SU-DHL-6 (cell line): ENCODE data around the gene SULF2.

Source experiments
- H2AFZ ChIP-seq: fragments of 200-600 bp; sonication (generic); 2 replicates; pipeline ENCODE4 v1.6.1; 2014; ENCODE audit warnings: low read depth, mild to moderate bottlenecking, moderate library complexity, mixed read lengths, antibody characterized with exemption, low read length; ENCODE audit not compliant: severe bottlenecking
- H3F3A ChIP-seq: fragments of 200-600 bp; shearing (Covaris generic); 2 replicates; pipeline ENCODE4 v1.6.0; 2016; ENCODE audit warnings: antibody characterized with exemption, mild to moderate bottlenecking; ENCODE audit not compliant: insufficient read depth
- H3K27ac ChIP-seq: fragments of 200-600 bp; sonication (generic); 2 replicates; pipeline ENCODE4 v1.5.1; 2016; ENCODE audit warnings: low read depth, mild to moderate bottlenecking, low read length, moderate library complexity, mixed read lengths
- H3K27me3 ChIP-seq: fragments of 200-600 bp; sonication (generic), shearing (Covaris generic); 2 replicates; pipeline ENCODE4 v1.6.0; 2014; ENCODE audit warnings: mild to moderate bottlenecking, low read length
- H3K36me3 ChIP-seq: fragments of 200-600 bp; sonication (generic); 2 replicates; pipeline ENCODE4 v1.6.1; 2014; ENCODE audit warnings: mild to moderate bottlenecking, low read length, mixed read lengths
- H3K4me2 ChIP-seq: fragments of 300-600, 200-600 bp; shearing (Covaris generic), sonication (generic); 2 replicates; pipeline ENCODE4 v1.6.0; 2014; ENCODE audit warnings: low read length, low read depth, mild to moderate bottlenecking; ENCODE audit not compliant: poor library complexity, severe bottlenecking
- H3K4me3 ChIP-seq: fragments of 200-600 bp; sonication (generic); 2 replicates; pipeline ENCODE4 v1.5.1; 2014; ENCODE audit warnings: antibody characterized with exemption, low read length, mild to moderate bottlenecking, mixed read lengths; ENCODE audit not compliant: insufficient read depth, poor library complexity, severe bottlenecking
- H3K79me2 ChIP-seq: fragments of 200-600 bp; sonication (generic); 2 replicates; pipeline ENCODE4 v1.6.1; 2014; ENCODE audit warnings: mild to moderate bottlenecking, low read length, moderate library complexity; ENCODE audit not compliant: insufficient read depth
- H3K9ac ChIP-seq: fragments of 200-600 bp; sonication (generic); 2 replicates; pipeline ENCODE4 v1.7.0; 2014; ENCODE audit warnings: mild to moderate bottlenecking, low read length
- H3K9me2 ChIP-seq: fragments of 200-600 bp; sonication (generic); replicated peaks from 2 replicates; pipeline ENCODE4 v1.6.1; 2014; ENCODE audit warnings: low read length; ENCODE audit not compliant: insufficient read depth
- H3K9me3 ChIP-seq: fragments of 200-600 bp; sonication (generic); 2 replicates; pipeline ENCODE4 v1.6.1; 2014; ENCODE audit warnings: low read length, mixed read lengths; ENCODE audit not compliant: insufficient read depth
- H4K20me1 ChIP-seq: fragments of 200-600 bp; sonication (generic); 2 replicates; pipeline ENCODE4 v1.6.1; 2014; ENCODE audit warnings: low read depth, mild to moderate bottlenecking, antibody characterized with exemption, low read length, moderate library complexity, mixed read lengths
- CTCF ChIP-seq: fragments of 200-600 bp; sonication (generic); IDR thresholded peaks from one replicate; pipeline ENCODE4 v1.5.1; 2017; ENCODE audit warnings: antibody characterized with exemption, mild to moderate bottlenecking, low read length, moderate library complexity; ENCODE audit not compliant: insufficient read depth, poor library complexity, severe bottlenecking
- EZH2phosphoT487 ChIP-seq: fragments of 200-600 bp; sonication (generic), shearing (Covaris generic); conservative IDR thresholded peaks from 2 replicates; pipeline ENCODE4 v1.6.1; 2018; ENCODE audit warnings: mild to moderate bottlenecking, antibody characterized with exemption, low read length, moderate library complexity, mixed read lengths

SULF2 gene

DNA sequence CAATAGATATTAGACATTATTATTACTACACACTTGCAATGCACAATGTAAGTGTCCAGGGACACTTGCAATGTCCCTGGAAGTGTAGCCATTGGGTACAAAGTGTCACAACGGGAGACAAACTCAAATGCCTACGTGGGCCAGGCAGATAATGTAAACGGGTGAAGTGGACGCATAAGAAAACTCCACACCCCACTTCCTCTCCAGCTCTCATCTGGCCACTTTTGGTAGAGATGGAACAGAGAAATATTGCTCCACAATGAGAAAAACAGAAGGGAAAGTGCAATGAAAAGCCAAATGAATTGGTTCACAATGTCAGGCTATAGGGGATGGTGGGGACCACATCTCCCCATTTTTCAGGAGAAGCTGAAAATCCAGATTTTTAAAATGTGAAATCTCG is 9.4 kb downstream of the SULF2 start:
- no peaks in the 10 kb centered on the region for H3F3A ChIP-seq
- H3K27me3 ChIP-seq: no peaks in the 10 kb centered on the region
- no peak for TF ChIP-seq CTCF
- no peak for TF ChIP-seq EZH2phosphoT487
- H3K4me2 ChIP-seq: no peak overlapping the region
- no peaks in the 10 kb centered on the region for H3K9me3 ChIP-seq
- H3K27ac ChIP-seq: no peak overlapping the region
- H3K9me2 ChIP-seq: no peaks in the 10 kb centered on the region
- no peak overlapping the region for H2AFZ ChIP-seq
- H3K4me3 ChIP-seq: no peak overlapping the region
- no peak overlapping the region for H3K9ac ChIP-seq
- no peaks in the 10 kb centered on the region for H3K36me3 ChIP-seq
- no peaks in the 10 kb centered on the region for H4K20me1 ChIP-seq
- no peaks in the 10 kb centered on the region for H3K79me2 ChIP-seq

- no peaks in the 10 kb centered on the region for H4K20me1 ChIP-seq
- H3K27ac ChIP-seq: no peak overlapping the region
- H3K9ac ChIP-seq: no peak overlapping the region
- H3K4me3 ChIP-seq: no peak overlapping the region
- H2AFZ ChIP-seq: no peak overlapping the region
- no peaks in the 10 kb centered on the region for H3F3A ChIP-seq
- no peak overlapping the region for H3K4me2 ChIP-seq
- H3K36me3 ChIP-seq: no peaks in the 10 kb centered on the region
- H3K79me2 ChIP-seq: no peaks in the 10 kb centered on the region
- H3K27me3 ChIP-seq: no peaks in the 10 kb centered on the region
- TF ChIP-seq CTCF: no peak
- no peak for TF ChIP-seq EZH2phosphoT487
- H3K9me2 ChIP-seq: no peaks in the 10 kb centered on the region
- no peaks in the 10 kb centered on the region for H3K9me3 ChIP-seq
Observed at GRCh38 chr20:47775039-47775438, 10.2 kb downstream of the SULF2 start.

DNA sequence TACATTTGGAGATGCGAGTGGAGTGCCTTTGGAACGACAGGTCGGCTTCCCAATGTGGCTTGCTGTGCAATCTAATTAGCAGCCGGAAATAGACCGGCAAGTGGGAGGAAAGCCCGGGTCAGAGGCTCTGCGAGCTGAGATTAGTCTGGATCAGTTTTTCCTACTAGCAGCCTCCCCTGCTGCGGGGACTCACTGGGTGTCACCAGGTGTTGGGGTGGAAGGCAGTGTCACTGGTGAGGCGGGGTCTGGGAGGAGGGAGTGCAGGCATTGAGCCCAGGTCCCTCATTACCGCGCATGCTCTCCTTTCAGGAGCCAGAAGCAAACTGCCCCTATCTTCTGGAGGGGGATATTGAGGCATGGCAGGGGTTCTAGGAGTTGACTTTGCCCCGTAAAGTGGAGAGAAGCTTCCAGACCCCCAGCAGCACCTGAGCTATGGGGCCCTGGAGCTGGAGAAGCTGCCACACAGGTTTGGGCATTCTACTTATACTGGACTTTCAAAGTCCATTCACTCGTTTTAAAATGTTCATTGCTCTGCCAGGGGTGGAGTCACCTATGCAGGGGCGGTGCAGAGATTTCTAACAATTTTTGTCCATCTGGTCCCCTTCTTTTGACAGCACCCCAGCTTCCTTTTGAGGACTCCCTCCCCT is 11.0 kb downstream of the SULF2 start:
- Histone ChIP-seq H3K79me2 (no peaks in the 10 kb centered on the region), H4K20me1 (no peaks in the 10 kb centered on the region), H3K27ac (no peak overlapping the region), H3K36me3 (no peaks in the 10 kb centered on the region), H3F3A (no peaks in the 10 kb centered on the region), H3K4me2 (no peak overlapping the region), H3K27me3 (no peaks in the 10 kb centered on the region), H3K4me3 (no peak overlapping the region), H3K9me2 (no peaks in the 10 kb centered on the region), H2AFZ (no peak overlapping the region), H3K9me3 (no peaks in the 10 kb centered on the region), H3K9ac (no peak overlapping the region)
- no peak for TF ChIP-seq EZH2phosphoT487
- TF ChIP-seq CTCF: no peak
